ENCODE results near the gene IPCEF1.
"Not testable (repeated sequence)": the region's sequence is repeated elsewhere in the genome, so short reads cannot be mapped to it uniquely, and the experiment has no call there.

Gene IPCEF1

DNA sequence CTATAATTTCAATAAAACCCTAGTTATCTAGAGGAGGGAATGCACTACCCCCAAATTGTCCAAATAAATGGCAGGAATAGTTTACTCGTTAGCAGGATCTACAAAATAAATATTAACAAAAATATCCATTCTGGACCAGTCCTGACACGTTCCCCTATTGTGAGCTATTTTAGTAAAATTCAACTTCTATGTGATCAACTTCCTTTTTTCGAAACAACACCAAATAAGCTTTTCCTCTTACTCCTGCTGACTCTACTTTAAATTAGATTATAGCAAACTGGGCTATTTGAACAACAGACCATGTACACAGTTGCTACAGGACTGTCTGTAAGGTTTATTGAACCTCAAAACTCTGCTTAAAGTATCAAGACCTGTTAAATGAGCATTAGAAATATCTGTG, 154.3 kb downstream of the IPCEF1 start:
- H3K4me3 ChIP-seq (IDR thresholded peaks at IDR 0.05; ENCODE audit: insufficient read depth, low read depth, low read length), result no peak overlapping the region
- no peaks in the 10 kb centered on the region for H3K79me2 ChIP-seq (ENCODE audit: insufficient read depth, low read depth)
- H3K27me3 ChIP-seq (ENCODE audit: insufficient read depth, low read depth), result no peaks in the 10 kb centered on the region
- H3K4me1 ChIP-seq (ENCODE audit: low read depth, poor library complexity, severe bottlenecking), result peaks cover 1% of the 10 kb centered on the region
- TF ChIP-seq, protein P1, sequence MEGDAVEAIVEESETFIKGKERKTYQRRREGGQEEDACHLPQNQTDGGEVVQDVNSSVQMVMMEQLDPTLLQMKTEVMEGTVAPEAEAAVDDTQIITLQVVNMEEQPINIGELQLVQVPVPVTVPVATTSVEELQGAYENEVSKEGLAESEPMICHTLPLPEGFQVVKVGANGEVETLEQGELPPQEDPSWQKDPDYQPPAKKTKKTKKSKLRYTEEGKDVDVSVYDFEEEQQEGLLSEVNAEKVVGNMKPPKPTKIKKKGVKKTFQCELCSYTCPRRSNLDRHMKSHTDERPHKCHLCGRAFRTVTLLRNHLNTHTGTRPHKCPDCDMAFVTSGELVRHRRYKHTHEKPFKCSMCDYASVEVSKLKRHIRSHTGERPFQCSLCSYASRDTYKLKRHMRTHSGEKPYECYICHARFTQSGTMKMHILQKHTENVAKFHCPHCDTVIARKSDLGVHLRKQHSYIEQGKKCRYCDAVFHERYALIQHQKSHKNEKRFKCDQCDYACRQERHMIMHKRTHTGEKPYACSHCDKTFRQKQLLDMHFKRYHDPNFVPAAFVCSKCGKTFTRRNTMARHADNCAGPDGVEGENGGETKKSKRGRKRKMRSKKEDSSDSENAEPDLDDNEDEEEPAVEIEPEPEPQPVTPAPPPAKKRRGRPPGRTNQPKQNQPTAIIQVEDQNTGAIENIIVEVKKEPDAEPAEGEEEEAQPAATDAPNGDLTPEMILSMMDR (conservative IDR thresholded peaks at IDR 0.05; ENCODE audit: low read depth, low read length), result no peak
- no peaks in the 10 kb centered on the region for H3K36me3 ChIP-seq (ENCODE audit: insufficient read depth)
- no peak overlapping the region for H3K27ac ChIP-seq
- no peak overlapping the region for H3K9ac ChIP-seq
- H3K4me2 ChIP-seq, result no peak overlapping the region
- no peak overlapping the region for H2AFZ ChIP-seq (ENCODE audit: low read depth)
- no peaks in the 10 kb centered on the region for H4K20me1 ChIP-seq (ENCODE audit: insufficient read depth)

DNA sequence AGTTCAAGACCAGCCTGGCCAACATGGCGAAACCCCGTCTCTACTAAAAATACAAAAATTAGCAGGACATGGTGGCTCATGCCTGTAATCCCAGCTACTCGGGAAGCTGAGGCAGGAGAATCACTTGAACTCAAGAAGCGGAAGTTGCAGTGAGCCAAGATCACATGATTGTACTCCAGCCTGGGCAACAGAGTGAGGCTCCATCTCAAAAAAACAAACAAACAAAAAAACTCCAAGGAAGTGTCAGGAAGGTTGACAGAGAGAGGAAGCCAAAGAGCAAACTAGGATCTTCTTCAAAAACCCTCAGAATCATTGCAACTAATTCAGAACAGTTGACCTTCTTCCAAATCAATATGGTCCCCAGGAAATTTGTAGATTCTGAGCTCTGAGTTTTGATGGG, 154.9 kb downstream of the IPCEF1 start:
- not testable (repeated sequence) for H3K4me2 ChIP-seq; H3K79me2 ChIP-seq (ENCODE audit: insufficient read depth, low read depth); H3K9ac ChIP-seq; H3K27ac ChIP-seq; H4K20me1 ChIP-seq (ENCODE audit: insufficient read depth); H3K4me1 ChIP-seq (ENCODE audit: low read depth, poor library complexity, severe bottlenecking); H3K27me3 ChIP-seq (ENCODE audit: insufficient read depth, low read depth); H2AFZ ChIP-seq (ENCODE audit: low read depth); H3K4me3 ChIP-seq (IDR thresholded peaks at IDR 0.05; ENCODE audit: insufficient read depth, low read depth, low read length); H3K36me3 ChIP-seq (ENCODE audit: insufficient read depth)

- Histone ChIP-seq H3K79me2 (ENCODE audit: insufficient read depth, low read depth) (no peaks in the 10 kb centered on the region), H3K36me3 (ENCODE audit: insufficient read depth) (no peaks in the 10 kb centered on the region), H3K27ac (no peak overlapping the region), H4K20me1 (ENCODE audit: insufficient read depth) (no peaks in the 10 kb centered on the region), H3K27me3 (ENCODE audit: insufficient read depth, low read depth) (no peaks in the 10 kb centered on the region), H3K4me2 (peak overlapping the region; percentile 10; the same call in 1 of the 2 replicates), H2AFZ (ENCODE audit: low read depth) (no peak overlapping the region), H3K4me1 (ENCODE audit: low read depth, poor library complexity, severe bottlenecking) (peaks cover 8% of the 10 kb centered on the region), H3K4me3 (IDR thresholded peaks at IDR 0.05; ENCODE audit: insufficient read depth, low read depth, low read length) (no peak overlapping the region), H3K9ac (no peak overlapping the region)
- TF ChIP-seq, protein P1 (conservative IDR thresholded peaks at IDR 0.05; ENCODE audit: low read depth, low read length), result no peak
These were observed 159.3 kb downstream of the IPCEF1 start for GRCh38 chr6:154197196-154197860.

DNA sequence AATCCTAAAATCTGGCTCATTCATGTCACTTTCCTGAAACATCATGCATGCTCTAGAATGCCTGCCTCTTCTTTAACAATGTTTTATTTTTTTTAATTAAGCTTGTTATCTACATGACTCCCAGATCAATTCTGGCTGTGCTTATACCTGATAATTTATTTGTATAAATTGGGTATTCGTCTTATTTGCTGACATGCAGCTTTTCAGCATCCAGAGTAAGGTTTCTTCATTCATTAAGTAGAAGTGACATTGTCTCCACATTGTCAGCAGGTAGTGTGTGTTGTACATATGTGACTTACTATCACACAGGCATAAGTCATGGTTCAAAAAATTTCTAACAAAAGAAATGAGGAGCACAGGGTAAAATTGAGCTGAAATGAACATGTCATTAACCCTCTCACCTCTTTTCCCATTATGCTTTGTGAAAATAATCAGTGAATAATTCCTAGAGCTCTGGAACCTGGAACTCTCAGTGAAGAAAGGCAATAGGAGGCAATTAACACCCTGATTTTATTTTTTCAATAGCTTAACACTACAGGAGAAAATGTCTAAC, 160.2 kb downstream of the IPCEF1 start:
- Histone ChIP-seq H3K27me3 (ENCODE audit: insufficient read depth, low read depth) (no peaks in the 10 kb centered on the region), H3K79me2 (ENCODE audit: insufficient read depth, low read depth) (no peaks in the 10 kb centered on the region), H3K27ac (no peak overlapping the region), H3K4me3 (IDR thresholded peaks at IDR 0.05; ENCODE audit: insufficient read depth, low read depth, low read length) (no peak overlapping the region), H2AFZ (ENCODE audit: low read depth) (no peak overlapping the region), H3K4me1 (ENCODE audit: low read depth, poor library complexity, severe bottlenecking) (peaks cover 8% of the 10 kb centered on the region), H3K36me3 (ENCODE audit: insufficient read depth) (no peaks in the 10 kb centered on the region), H3K4me2 (no peak overlapping the region), H4K20me1 (ENCODE audit: insufficient read depth) (no peaks in the 10 kb centered on the region), H3K9ac (no peak overlapping the region)
- TF ChIP-seq, protein P1 (conservative IDR thresholded peaks at IDR 0.05; ENCODE audit: low read depth, low read length), result no peak

DNA sequence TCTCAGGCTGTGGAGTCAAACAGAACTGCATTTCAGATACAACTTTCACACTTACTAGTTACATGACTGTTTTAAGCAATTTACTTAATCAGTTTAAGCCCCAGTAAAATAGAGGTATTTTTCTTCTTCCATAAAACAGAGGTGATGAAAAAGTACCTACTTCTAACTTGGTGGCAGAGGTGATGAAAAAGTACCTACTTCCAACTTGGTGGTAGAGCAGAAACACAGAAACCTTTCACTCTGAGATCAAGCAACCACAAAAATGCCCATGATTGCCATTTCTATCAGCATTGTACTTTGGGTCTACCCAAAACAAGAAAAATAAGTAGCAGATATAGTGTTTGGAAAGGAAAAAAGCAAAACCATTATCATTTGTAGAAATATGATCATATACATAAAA, 168.9 kb downstream of the IPCEF1 start:
- no peaks in the 10 kb centered on the region for H3K79me2 ChIP-seq (ENCODE audit: insufficient read depth, low read depth)
- no peak overlapping the region for H3K9ac ChIP-seq
- no peak overlapping the region for H3K4me3 ChIP-seq (IDR thresholded peaks at IDR 0.05; ENCODE audit: insufficient read depth, low read depth, low read length)
- no peaks in the 10 kb centered on the region for H4K20me1 ChIP-seq (ENCODE audit: insufficient read depth)
- TF ChIP-seq, protein P1 (conservative IDR thresholded peaks at IDR 0.05; ENCODE audit: low read depth, low read length), result no peak
- no peak overlapping the region for H3K27ac ChIP-seq
- no peak overlapping the region for H2AFZ ChIP-seq (ENCODE audit: low read depth)
- no peaks in the 10 kb centered on the region for H3K36me3 ChIP-seq (ENCODE audit: insufficient read depth)
- no peak overlapping the region for H3K4me2 ChIP-seq
- H3K4me1 ChIP-seq (ENCODE audit: low read depth, poor library complexity, severe bottlenecking), result peaks cover 14% of the 10 kb centered on the region
- no peaks in the 10 kb centered on the region for H3K27me3 ChIP-seq (ENCODE audit: insufficient read depth, low read depth)

All from KMS-11 (cell line).